KG1 (cell line): Measurements from ENCODE around the gene VTI1A.
"Not testable (repeated sequence)": the region's sequence is repeated elsewhere in the genome, so short reads cannot be mapped to it uniquely, and the experiment has no call there.

Experiments used
- DNase-seq: peaks from one replicate; lab custom pipeline; 2025; lab: John Stamatoyannopoulos, UW

Gene VTI1A

DNA sequence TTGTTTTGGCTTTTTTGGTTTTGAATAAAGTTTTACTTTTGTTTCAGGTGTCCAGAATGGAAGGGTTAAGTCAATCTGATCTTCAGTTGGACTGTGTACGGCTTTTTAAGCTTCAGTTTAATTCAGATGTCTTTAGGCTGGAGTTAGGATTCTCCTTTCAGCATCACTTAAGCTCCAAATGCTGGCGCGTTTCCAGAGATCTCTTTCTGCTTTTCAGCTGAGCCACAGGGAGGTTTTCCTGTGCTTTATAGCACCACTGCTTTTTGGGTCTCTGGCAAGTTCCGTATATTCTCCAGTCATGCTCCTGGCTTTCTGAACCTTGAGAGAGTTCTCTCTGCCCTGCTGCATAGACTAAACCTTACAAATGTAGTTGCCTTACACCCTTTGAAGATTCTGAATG is 60.0 kb downstream of the VTI1A start:
- no peak for DNase-seq

- no peak for DNase-seq
Observed at GRCh38 chr10:112507988-112508387, 61.0 kb downstream of the VTI1A start.

DNA sequence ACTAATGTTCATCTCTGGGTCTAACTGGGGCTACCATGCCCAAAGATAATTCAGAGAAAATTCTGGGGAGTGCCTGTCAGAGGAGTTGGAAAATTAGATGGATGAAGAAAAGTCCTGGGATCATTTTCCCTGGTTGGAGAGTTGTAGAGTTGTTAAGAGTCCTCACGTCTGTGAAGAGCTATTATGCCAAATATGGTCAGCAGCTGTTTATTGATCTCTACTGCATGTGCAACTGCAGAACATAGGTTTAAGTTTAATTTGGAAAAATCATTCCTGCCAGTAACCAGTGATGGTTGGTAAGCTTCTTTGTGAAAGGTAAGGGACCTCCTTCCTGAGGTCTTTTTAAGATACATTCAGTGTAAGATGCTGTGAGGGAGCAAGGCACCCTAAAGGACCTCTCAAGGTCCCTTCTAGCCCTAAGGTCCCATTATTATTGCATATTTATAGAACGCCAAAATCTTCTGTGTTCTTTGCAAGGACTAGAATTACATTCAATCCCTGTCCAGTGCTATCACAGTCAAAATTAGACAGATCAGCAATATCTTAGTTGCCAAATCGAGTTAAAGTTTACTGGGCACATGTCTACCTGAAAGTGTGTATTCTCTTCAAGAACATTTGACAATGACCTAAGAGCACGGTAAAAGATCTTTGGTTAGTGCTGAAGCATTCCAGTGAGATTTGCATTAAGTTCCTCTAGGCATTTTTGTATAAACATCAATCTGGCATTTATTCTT is 62.7 kb downstream of the VTI1A start:
- DNase-seq, result no peak

DNA sequence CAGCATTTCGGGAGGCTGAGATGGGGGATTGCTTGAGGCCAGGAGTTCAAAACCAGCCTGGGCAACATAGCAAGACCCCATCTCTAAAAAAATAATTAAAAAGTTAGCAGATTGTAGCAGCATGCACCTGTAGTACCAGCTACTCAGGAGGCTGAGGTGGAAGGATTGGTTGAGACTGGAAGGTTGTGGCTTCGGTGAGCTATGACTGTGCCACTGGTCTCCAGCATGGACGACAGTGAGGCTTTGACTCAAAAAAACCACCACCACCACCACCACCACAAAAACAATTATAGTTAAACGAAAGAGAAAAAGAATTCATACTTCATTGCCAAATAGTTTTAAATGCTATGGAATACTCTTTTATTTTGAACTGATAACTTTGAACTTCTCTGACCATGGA is 63.4 kb downstream of the VTI1A start:
- no peak for DNase-seq

- DNase-seq, result no peak
Observed at GRCh38 chr10:112512294-112512693, 65.3 kb downstream of the VTI1A start.

DNA sequence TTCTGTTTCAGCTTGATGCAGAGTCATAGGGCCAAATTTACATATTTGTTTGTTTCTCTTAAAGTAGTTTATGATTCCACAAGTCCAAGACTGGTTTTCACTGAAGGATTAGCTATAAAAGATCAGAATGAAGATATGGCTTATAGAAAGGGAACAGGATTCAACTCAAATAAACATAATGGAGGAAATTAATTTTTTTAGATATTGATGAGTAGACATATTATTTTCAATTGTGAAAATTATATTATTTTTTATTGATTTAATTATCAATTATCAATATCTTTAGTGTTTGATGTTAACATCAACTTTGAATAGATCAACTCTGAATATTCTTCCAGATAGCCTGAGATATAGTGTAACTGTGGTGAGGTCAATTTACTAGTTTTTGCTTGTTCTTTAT is 68.1 kb downstream of the VTI1A start:
- no peak for DNase-seq

GRCh38 chr10:112515852-112516251 is 68.8 kb downstream of the VTI1A start:
- no peak for DNase-seq

GRCh38 chr10:112517451-112517862 is 70.4 kb downstream of the VTI1A start:
- DNase-seq, result no peak

DNA sequence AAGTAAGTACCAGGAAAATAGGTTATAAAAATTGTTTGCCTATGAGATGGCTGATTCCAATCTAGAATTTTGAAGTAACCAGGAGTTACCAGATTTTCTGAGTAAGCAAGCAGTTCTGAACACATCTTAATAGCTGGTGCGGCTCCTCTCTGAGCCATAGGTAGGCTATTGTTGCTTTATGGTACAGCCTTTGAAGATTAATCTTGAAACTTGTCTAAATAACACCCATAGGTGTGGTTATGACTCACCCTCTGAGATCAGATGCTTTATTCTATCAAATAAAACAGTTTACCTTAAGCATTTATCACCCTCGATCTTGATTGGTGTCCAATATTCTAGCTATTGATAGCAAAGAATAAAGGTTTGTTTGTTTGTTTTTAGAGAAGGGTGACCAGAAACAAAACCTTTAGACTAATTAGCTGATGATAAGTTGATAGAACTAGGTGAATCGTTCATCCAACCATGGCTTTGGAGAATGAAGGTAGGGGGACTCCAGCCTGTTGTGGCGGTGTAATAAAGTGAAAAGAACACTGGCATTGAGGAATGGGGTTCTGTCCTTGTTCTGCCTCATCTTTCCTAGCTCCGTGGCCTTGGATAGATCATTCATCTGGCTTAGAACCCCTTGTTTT is 72.2 kb downstream of the VTI1A start:
- no peak for DNase-seq

DNA sequence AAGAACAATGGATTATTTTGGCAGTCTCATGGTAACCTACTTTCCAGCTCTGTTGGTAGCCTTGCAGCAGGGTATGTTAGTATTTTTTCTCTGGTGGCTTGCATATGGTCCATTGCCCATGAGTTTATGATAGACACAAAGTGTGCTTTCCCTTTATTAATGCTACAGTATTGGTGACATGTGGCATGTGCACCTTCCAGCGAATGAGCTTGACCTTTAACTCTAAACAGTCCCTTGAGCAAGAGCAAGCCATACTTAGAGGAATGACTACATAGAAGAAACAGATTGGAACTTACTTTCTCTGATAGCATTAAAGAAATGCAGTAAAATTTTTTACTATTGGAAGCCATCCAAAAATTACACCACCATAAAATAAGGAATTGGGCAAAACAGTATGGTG is 73.9 kb downstream of the VTI1A start:
- no peak for DNase-seq

GRCh38 chr10:112524641-112525040 is 77.6 kb downstream of the VTI1A start:
- no peak for DNase-seq

DNA sequence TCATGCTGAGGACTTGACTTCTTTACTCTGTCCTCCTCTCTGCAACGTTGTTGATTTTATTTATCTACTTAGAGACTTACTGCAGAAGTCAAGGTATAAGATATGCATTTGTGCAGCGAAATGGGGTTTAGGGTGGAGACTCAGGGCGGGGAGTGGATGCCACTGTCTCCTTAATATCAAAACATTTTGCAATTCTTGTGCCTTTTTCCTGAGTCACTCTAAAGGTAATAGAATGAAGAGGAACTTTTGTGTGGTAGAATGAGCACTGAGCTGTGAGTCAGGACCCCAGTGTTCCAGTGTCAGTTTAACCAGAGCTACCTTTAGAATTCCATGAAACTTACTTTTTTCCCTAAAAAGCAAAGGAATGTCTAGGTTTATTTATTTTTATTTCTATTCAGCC is 78.2 kb downstream of the VTI1A start:
- DNase-seq, result no peak

DNA sequence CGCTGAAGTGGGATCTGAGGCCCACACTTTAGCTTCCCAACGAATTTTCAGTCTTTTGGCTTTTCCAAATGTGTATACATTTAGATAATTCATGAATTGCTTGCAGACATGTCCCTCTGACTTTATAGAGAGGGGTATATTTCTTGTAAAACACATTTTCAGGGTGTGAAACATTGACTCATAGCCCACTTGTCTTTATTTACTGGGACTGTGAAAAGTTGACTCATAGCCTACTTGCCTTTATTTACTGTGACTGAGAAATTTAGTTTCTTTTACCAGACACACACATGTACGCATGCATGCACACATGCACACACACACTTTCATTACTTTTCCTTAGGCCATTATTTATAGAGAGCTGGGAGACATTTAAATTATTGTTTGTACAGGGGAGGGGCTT is 79.1 kb downstream of the VTI1A start:
- DNase-seq, result no peak

DNA sequence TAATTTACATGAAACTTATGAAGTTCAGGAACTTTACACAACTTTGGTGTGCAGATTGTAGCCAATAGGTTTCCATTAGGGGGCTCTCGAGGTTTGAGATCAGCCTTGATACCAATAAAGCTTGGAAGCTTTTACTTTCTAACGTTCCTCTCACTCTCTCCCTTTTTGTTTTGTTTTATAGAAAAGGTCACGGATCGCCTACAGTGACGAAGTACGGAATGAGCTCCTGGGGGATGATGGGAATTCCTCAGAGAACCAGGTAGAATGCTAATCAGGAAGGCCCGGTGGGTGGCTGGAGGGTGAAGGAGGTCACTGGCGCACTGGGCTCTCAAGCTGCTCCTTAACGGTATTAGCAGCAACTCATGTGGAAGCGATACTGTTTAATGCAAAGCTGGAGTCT is 79.9 kb downstream of the VTI1A start:
- no peak for DNase-seq

DNA sequence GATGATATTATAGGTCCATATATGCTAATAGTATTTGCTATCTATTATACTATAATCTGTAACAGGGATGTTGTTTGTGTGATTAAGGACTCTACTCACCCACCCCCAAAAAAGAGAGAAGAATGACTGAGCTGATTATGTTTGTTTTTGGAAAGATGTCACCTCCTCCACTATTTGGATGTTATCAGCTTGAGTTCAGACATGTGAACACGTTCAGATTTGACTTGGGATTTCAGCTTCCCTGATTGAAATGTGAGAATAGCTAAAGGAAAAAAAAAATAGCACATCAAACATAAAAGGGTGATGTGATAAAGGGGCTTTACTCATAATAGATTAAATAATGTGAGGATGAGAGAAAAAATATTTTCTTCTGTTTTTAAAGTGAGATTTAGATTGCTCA is 81.2 kb downstream of the VTI1A start:
- no peak for DNase-seq

DNA sequence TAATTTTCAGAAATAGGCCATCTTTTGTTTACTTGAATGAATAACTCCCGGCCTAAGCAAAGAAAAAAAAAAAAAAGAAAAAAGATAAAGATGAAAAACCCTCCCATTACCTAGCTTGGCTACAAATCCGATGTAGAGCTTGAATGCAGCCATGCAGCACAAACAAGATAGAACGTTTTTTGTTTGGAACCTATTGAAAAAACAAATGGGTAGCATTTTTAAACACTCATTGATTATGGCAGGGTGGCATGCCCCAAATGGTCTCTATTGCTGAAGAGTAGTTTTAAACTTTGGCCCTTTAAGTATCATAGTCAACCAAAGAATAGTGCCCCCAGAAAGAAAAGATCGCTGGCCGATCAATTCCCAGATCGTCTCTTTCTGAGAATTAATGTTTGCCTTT is 84.4 kb downstream of the VTI1A start:
- no peak for DNase-seq

DNA sequence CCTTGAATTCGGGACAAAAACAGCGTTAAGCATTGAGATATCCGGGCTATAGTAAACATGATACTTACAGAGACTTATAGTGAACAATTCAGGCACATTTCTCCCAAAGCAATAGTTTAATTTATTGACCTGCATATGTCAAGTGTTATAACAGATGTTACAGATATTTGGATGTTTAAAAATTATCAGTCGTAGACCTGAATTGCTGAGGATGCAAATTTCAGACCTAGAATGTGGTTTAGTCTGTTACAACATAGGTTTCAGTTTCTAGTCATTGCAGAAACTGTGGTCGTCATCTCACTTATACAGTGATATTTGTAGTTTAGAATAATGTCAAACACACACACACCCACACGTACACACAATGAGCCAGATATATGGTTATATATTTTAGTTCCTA is 85.2 kb downstream of the VTI1A start:
- no peak for DNase-seq

DNA sequence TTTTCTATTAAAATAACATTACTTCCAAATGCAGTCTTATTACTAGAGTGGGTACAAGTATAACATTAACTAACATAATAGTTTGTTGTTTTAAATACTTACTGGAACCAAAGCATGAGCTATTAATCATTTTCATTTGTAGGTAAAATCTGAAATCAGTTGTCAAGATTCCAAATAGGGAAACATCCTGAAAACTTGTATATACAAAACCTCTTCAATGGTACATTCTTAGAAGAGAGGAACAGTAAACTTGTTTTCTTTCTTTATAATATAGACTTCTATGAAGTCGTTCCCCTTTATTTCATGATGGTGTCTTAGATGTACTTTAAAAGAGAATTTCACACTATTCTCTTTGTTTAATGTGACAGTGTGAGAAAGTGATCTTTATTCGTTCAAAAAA is 85.9 kb downstream of the VTI1A start:
- DNase-seq, result no peak

GRCh38 chr10:112533916-112534315 is 86.9 kb downstream of the VTI1A start:
- no peak for DNase-seq

DNA sequence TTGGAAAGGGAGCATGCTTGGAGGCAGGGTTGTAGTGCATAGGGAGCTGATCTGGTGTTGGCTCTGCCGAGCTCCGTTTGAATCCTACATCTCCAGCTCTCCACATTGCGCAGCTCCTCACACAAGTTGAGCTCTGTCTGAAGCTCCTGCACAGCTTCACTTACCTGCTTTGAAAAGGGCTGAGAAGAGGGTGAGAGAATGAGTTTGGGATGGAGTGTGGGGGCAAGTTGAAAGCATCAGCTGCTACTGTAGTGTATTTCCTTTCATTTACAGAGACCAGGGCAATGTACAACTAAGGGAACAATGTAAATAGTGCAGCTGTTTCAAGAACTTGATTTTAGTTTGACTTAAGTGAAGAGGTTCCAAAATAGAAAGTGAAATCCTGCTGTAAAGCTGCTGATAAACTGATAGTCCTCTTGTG is 88.5 kb downstream of the VTI1A start:
- no peak for DNase-seq

DNA sequence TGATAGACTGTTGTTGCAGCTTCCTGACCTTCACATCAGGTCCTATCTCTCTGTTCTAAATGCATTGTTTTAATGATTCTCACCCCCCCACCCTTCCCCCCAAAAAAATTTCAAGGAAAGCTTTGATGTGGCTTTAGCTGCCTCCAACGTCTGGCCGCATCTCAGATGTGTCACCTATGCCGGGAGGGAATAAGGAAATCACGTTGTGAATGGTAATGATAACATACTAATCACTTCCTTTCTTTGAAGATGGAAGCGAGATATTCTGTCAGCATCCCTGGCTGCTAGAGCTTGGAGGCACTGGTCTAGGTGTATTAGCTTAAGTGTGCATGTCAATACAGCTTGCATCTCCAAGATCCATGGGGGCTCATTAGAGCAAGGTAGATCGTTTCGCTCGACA is 89.6 kb downstream of the VTI1A start:
- no peak for DNase-seq

GRCh38 chr10:112538168-112538567 is 91.2 kb downstream of the VTI1A start:
- DNase-seq, result no peak

GRCh38 chr10:112539340-112539739 is 92.3 kb downstream of the VTI1A start:
- DNase-seq, result no peak

DNA sequence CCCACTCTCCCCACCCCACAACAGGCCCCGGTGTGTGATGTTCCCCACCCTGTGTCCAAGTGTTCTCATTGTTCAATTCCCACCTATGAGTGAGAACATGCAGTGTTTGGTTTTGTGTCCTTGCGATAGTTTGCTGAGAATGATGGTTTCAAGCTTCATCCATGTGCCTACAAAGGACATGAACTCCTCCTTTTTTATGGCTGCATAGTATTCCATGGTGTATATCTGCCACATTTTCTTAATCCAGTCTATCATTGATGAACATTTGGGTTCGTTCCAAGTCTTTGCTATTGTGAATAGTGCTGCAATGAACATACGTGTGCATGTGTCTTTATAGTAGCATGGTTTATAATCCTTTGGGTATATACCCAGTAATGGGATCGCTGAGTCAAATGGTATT is 95.8 kb downstream of the VTI1A start:
- not testable (repeated sequence) for DNase-seq
